ENCODE results near the gene MCF2L2.

- TF ChIP-seq CTCF (IDR thresholded peaks at IDR 0.05) (no peak), POLR2AphosphoS5 (IDR thresholded peaks at IDR 0.05) (no peak)
Observed at GRCh38 chr3:183163563-183163962, 264.9 kb downstream of the MCF2L2 start.
